Posterior cingulate gyrus (tissue), 11 donors: ENCODE data around the gene SEMA3C.

ENCODE experiments used
- DNase-seq, 10 donors: peaks; one replicate each; pipeline versions ENCODE4 v3.0.0 to v3.0.0-alpha.2; 2020 to 2021; ENCODE audit warnings: mixed read lengths in 3 of 10
- intact Hi-C: fragments of 100-400 bp; cut with DNase I; formaldehyde crosslinking; loops from one replicate; pipeline ENCODE4 v1.15.1; 2023

The SEMA3C gene

DNA sequence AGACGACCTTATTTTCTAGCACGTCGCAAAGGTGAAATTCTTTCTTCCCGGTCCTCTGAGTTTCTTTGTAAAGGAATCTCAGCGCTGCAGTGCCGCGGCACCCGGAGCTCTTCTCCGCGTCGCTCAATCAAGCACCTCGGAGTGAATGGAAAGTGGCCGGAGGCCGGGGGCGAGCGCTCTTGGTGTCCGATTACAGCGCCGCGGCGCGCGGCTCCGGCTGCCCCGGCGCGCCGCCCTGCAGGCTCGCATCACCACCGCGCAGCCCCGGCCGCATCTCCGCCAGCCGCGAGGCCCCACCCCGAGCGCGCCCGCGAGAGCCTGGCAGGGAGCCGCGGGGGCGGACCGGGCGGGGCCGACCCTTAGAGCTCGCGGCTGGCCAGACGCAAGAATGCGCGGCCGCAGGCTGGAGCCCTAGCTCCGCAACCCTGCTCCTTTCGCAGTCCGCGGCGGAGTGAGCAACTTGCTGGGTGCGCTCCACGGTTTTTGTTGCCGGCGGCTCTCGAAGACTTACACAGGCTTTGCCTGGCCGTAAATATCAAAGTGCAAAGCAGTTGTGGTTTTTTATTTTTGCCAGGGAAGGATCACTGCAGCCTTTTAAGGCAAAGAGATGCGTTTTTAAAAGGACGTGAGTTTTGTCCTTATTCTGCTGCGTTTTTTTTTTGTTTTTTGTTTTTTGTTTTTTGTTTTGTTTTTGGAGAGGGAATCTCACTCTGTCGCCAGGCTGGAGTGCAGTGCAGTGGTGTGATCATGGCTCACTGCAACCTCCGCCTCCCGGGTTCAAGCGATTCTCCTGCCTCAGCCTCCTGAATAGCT is at the start of gene SEMA3C:
Gene SEMA3C (minus strand): TSS at position 143 of the 813 bp plus-strand sequence. CDS start 2,270 bp downstream, outside the sequence.
- intact Hi-C loops = loop anchor here (5.0 to 10.0 kb wide), 3 partner anchors 94 to 536 kb away; no protein-coding TSS in a partner anchor

DNA sequence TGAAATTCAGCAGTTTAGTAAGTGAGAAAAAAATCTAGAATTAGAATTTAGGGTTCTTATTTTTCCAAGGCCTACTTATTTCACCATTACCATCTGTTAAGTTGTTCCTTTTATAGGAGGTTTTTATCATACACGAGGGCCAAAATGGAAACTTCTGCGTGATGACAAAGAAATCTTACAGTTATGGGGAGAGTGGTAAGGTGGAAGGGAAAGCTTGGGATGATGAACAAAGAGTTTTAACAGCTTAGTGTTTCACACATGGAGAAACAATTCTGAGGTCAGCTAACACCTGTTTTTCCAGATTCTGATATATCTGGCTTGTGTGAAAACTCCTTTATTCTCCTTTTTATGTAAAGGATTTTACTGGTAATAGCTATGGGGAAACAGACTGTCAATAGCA is 49.8 kb upstream of the SEMA3C start:
- DNase-seq = no peak
- intact Hi-C loops = no loop called here

More for the DNA sequence above, at the start of gene SEMA3C:
- DNase-seq = peak; percentile 73 to 98 (median 80)

DNA sequence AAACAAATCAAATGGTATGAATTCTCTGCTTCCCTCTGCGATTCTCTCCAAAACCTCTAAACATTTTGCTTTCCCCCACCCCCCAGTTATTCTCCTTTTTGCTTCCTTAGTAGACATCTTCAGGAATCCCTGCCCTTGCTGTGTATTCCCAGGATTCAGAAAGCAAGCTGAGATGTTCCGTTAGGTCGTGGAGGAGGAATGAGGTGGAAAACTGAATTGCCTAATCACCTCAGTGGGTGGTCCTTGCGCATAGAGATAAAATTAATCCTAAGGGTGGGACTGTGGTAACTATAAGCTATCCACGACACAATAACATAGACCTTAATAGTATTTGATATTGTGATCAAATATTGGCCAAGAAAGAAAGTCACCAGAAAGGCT is 49.1 kb upstream of the SEMA3C start:
- DNase-seq = no peak
- intact Hi-C loops = no loop called here

DNA sequence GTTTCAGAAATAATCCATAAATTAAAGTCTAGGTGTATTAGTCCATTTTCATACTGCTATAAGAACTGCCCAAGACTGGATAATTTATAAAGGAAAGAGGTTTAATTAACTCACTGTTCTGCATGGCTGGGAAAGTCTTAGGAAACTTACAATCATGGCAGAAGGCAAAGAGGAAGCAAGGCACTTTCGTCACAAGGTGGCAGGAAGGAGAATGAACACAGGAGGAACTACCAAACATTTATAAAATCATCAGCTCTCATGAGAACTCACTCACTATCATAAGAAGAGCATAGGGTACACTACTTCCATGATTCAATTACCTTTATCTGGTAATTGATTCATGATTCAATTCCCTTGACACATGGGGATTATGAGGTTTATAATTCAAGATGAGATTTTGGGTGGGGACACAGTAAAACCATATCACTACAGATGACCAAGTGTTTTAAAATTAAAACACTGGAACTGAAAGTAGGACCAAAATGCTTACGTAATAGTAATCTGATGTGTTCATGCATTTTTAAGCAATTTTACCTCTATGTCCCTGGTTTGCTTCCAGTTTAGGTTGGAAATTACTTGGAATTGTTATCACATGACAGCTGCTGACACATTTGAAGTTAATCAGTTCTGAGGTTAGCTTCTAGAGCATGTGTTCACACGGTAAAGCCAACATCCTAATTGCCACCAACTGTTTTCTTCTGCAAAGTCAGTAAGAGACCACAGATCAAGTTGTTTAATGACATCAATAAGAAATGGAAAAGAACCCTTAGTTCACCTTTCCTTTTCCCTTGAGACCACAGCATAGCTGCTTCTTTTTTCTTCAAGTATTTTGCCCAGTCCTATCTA is 48.4 kb upstream of the SEMA3C start:
- DNase-seq = no peak
- intact Hi-C loops = no loop called here

DNA sequence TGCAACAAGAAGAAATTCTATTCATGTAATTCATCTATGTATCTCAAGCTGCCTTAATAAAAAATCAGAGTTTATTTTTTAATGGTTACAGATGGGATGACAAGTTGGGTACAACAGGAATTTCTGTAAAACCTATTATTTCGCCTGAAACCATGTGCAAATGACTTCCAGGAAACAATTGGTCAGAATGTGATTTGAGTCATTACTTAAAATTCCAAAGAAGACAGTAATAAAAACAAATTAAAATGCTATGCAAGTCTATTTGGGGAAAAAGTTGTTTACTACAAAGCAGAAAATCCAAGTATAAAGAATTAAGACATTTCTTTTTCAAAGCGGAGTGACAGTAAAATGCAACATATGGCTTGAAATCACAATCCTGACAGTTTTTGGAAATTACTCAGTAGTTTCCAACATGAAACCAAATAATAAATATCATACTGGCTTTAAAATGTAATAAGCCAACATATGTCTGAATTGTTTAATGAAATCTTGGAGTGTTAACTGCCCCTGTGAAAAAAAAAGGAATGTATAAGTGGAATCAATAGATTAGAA is 41.5 kb upstream of the SEMA3C start:
- DNase-seq = no peak
- intact Hi-C loops = no loop called here

DNA sequence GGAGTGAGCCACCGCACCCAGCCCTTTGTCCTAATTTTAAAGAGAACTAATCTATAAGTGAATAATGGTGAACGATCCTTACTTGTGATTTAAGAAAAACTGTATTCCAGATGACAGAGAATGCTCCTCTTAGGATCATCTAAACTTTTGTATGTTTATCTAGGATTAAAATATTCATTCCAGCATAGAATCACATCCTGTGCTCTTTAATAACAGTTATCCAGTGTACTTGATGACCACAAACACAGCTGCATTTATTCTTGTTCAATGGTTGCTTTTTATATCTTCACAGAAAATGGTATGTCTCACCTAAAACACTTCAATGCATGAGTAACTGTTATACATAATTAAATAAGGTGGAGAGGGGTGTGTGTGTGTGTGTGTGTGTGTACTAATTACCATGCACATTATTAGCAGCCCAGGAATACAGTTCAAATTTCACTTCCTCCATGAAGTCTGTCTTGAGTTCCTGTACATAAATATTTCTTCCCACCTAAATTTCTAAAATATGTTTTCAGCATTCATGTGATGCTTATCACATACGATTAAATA is 38.5 kb upstream of the SEMA3C start:
- DNase-seq = no peak
- intact Hi-C loops = no loop called here

DNA sequence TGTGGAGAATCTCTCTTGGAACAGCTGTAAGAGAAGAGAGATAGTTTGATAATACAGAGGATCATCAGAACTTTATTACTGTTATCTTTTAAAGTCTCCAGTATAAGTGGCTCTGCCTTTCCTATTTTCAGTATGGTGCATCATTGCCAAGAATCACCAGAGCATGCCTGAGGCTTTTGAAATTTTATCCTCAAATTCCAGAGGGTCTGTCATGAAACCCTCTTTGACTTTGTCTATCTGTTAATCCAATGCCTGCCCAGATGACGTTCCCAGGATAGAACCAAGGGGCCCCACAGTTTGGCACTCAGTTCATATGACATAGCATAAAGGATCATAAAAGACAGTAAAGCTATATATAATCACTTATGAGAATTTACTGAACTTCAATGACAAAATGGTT is 35.3 kb upstream of the SEMA3C start:
- intact Hi-C loops = no loop called here
- no peak for DNase-seq

DNA sequence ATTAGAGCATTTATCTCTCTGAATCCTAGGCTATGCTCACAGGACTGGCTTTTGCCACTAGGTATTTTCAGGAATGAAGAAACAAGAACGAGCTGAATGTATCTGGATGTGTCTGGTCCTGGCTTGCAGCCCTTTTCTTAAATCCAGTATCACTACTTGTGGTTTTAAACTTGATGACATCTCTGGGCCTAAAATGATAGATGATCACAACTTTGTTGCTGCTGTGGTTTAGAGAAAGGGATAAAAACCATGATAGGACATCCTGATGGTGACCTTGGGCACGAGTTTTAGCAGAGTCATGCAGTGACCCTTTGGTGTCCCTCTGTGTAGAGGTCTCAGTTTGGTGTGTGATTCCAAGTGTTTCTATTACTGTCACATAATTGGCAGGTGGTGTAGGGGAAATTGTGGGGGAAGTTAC is 31.7 kb upstream of the SEMA3C start:
- no peak for DNase-seq

DNA sequence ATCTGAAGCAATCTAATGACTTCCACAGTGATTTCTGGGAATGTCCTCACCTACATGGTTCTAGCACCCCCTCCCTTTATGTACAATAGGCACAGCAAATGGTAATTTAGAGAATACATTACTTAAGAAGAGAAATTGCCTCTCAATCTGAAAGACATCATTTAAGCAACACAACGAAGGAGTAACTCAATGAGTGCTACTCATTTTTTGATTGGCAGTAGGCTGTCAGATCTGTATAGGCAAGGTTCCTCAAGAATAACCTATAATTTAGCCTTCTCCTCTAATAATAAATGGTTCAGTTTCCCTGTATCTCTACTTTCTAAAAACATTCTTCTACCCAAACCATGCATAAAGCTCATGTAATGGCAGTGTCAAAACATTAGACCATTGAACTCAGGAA is 30.6 kb upstream of the SEMA3C start:
- intact Hi-C loops = no loop called here

More for the DNA sequence above, 31.7 kb upstream of the SEMA3C start:
- intact Hi-C loops = no loop called here

DNA sequence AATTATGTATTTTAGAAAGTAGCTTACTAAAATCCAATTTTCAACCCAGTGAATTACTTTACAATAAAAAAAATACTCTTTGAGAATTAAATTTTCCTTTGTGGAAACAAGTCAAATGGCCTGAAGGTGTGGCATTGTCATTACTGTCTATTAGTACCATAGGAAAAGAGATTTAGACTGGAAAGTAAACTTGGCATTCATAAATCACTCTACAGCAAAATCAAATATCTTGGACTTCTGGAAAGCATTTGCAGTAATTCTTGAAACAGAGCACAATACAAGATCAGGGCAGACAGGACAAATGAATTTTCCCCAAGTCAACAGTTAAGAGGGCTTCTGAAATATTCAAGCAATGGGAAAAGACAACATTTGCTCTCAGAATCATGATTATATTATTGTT is 28.0 kb upstream of the SEMA3C start:
- intact Hi-C loops = no loop called here
- no peak for DNase-seq

More for the DNA sequence above, 30.6 kb upstream of the SEMA3C start:
- DNase-seq = no peak

DNA sequence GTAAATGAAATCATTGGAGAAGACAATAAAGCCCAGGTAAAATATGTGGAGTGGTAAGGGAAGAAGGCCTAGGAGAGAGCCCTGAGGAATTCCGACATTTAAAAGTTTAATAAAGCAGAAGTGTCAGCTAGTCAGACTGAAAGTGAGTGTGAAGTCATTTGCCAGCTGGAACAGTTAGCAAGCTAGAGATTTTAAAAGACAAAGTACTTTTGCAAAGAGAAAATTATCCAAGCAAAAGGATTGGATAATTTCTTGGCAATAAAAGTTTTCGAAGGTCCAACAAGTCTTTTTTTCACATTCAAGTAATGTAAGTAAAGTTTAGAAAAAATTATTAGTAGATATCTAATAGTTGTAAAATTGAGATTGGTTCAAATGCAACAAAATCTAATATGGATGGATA is 27.1 kb upstream of the SEMA3C start:
- no peak for DNase-seq
- intact Hi-C loops = no loop called here

DNA sequence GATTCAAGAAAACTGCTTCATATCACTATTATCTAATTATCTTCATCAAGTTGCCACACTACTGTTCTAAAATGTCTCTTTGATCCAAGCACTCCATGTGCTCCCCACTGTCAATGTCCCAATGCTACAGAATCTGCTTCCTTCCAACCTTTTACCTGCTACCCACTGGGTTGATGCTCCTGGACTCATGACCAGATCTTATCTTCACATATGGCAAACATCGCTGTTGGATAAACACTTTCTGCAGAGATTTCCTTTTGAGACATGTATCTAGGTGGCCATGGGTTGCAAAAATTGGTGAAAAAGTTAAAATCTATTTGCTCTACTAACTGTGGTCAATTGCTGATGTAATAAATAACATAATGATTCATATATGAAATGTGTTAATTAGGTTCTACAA is 24.5 kb upstream of the SEMA3C start:
- intact Hi-C loops = no loop called here

DNA sequence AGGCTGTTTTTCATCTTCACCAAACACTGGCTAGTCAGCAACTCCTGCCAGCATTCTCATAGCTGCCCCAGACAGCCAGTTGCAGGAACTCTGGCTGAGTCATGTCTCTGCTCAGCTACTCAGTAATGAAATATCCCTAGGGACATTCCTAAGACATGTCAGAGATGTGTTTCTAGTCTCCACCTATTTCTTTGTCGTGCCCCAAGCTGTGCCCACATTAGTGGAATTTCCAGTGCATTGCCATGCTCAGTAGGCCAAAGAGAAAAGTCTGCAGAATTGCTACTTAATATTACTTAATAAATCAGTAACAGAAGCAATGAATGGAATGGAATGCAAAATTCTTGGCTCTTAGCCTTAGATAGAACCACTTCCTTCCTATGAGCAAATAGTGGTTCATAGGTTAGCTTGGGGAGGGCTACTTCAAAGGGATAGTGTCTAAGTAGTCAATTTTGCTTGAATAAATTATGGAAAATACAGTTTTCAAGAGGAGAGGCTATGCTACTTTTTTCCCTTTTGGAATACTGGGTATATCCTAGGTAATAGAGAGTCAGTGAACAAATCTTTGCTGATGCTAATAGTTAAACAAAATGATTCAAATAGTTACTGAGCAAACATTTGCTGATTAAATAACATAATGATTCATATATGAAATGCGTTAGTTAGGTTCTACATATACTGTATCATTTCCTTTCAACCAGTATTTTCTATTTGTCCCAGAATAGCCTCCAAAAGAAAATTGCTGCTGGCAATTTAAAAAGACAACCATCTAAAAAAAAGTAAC is 23.6 kb upstream of the SEMA3C start:
- intact Hi-C loops = no loop called here
- DNase-seq = no peak

More for the DNA sequence above, 24.5 kb upstream of the SEMA3C start:
- DNase-seq = no peak

DNA sequence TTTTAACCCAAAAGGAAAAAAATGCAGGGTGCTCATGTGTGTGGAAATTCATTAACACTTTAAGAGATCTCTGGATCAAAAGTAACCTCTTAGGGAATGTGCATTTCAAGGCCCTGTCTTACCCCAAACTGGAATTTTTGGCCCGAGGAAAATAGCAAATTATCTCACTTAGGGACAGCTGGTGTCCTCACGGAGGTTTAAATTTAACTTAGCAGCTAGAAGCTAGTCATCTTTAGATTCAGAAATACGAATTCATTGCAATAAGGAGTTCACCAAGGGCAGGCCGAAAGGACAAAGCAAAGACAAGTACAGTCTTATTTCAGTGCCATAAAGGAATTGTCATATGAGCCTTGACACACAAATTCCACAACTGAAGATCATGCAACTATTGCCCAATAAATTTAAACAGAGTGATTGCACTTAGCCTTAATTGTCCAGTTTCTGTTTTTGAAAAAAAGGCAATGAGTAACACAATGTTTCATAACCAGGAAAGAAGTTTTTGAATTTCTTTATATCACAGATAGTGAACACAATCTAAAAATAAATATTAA is 22.4 kb upstream of the SEMA3C start:
- intact Hi-C loops = no loop called here
- no peak for DNase-seq

DNA sequence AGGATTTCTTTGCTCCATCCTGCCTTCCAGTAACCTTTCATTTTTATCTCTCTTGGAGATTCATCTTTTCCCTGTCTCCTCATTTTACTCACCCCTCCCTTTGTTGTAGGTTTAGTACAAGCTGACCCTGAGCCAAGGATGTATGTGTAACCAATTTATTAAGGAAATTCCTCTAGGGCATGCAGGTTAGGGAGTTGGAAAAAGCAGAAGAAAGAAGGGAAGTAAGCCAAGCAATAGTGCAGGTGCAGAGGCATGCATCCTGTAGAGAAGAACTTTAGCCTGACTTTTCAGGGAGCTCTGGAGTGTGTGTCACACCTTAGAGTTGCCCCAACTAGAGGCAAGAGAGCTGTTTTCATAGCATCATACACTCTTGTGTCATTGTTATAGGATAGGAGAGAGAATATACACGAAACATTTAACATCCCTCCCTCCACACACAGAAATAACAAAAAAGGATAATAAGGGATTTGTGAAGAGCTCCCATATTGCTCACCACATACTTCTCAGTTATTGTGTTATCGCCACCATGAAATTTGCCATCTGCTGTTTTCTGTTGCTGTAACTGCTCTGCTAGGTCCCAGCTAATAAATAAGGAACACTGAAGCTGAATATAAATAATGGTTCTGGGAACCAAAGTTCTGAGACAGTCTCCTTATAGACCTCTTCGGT is 21.8 kb upstream of the SEMA3C start:
- intact Hi-C loops = no loop called here
- DNase-seq = no peak

DNA sequence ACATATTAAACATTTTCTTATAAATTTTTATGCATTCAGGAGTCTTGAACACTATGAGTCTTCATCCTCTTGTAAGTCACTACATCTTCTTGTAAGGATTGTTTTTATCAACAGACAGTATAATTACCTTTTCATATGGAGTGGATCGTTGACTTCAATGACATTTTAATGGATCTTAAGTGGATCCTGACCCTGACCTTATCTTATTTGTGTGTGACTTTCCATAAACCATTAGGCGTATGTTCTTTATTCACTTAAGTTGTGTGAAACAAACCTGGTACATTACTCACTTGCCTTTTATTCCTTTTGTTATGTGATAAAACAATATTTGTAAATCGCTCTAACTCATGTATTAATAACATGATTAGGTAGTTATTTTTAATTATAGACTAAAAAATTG is 18.5 kb upstream of the SEMA3C start:
- intact Hi-C loops = no loop called here
- no peak for DNase-seq

DNA sequence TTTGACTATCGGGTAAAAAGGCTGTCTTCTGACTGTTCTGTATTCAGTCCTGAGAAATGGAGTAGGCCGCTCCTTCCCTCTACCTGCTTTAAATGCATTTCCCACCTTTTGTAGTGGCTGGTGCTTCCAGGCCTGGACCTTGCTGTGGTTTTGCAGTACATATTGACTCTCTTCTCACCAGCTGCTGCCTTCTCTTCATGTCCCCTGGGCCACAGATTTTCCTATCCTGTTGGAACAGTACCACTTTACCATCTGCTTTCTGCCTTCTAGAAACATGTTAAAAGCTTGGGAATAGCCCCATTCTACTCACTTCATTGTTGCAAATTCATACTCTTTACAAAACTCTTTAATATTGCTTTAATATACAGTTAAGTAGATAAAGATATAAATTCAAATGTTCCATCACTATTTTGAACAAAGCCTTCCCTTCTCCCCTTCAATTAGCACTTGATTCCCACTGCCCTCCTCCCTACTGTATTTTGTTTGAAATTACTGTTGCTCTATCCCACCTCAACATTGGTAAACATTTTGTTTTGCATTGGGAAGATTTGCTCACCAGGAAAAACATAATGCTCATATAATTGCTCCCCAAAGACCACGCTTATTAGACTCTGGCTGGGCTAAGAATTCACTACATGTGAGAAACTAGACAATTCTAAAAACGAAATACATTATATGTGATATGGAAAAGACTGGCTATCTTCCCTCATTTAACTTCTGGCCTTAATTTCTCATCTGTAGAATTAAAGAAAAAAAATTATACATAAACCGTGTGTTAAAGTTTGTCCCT is 17.3 kb upstream of the SEMA3C start:
- no peak for DNase-seq
- intact Hi-C loops = no loop called here

DNA sequence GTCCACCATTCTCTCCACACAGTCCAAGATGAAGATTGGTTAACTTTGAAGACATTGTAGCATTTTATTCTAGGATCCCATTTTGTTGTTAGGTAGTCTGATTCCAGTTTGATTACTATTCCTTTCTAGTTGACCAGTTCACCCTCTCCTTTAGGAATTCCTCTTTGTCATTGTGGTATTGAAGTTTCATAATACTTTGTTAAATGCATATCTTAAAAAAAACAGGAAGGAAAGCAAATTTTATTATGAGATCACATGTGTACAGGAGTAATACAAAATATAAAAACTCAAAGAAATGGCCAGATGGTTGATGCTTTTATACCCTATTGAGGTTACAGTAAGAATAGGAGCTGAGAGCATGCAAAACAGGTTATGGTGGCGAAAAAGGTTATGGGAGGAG is 15.5 kb upstream of the SEMA3C start:
- intact Hi-C loops = no loop called here
- no peak for DNase-seq

DNA sequence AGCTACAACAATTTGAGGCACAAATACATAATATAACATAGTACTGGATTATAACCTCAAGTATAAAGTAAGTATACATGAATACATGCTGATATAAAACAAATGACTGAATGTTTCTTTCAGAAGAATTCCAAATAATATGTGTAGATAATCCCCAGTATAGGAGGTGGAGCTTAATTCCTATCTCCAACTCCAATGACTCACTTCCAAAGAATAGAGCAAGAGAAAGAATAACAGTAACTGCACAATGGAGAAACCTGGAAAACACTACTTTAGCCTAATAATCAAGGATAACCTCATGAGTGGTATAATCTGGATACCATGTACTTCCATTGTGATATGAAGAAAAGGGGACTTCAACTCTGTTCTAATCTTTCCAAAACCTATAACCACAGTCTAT is 13.7 kb upstream of the SEMA3C start:
- DNase-seq = no peak
- intact Hi-C loops = no loop called here
